ENCODE data around the gene GALNT5.

DNA sequence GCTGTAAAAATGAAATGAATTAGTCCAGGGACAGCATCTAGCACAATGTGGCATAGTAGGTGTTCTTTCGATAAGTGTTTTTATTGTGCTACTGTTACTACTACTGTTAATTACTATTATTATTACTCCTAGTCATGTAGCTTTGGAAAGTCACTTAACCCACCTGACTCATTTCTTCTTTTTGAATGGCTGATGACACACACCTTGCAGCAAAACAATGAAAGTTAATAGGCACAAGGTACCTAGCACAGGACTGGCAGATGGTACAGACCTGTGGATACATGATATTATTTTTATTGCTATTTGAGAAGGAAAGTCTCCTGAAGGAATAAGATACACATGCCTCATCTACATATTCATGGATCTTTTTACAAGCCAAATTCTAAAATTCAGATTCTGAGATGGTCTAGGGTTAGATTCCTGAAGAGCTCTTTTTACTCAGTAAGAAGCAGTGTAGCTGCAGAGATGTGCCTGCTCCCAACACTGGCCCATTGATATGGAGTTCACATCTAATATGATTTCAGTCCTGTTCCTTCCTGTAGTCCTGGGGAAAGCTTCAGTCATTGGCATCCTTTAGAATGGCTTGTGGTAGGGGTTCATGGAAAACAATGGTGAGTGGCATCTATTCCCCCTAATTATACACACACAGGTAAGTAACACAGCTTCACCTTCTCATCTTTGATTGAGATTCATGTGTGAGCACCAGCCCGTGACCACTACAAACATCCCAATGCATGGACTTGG lies 76.0 kb downstream of the GALNT5 start:
- TF ChIP-seq CTCF (IDR thresholded peaks at IDR 0.05) (no peak), ZFX (IDR thresholded peaks at IDR 0.05; ENCODE audit: borderline replicate concordance) (no peak)

Data from 22Rv1 (cell line).